ENCODE results near the gene PPM1B.
A peak's percentile ranks its signal among the peaks of the same experiment; 100 is the strongest.
"Not testable (repeated sequence)": the region's sequence is repeated elsewhere in the genome, so short reads cannot be mapped to it uniquely, and the experiment has no call there.

The PPM1B gene

GRCh38 chr2:44203542-44203941 lies 34.9 kb downstream of the PPM1B start:
- no peak for DNase-seq

GRCh38 chr2:44205169-44205568 lies 36.5 kb downstream of the PPM1B start:
- no peak for DNase-seq

DNA sequence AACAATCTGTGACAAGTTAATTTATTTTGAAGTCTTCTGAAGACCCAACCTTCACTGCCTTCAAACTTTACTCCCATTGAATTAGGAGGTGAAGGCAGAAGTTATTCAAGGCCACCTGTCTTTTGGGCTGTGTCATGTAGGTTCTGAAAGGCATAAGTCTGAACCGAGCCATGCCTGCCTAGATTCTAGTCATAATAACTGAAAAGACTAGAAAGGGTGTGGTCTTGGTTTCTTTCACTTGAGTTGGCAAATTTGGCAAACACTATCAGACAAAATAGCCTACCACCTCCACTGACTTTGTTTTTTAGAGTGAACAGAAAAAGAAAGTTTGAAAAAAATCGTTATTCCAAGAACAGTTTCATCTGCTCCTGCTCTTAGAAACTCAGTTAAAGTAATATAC lies 38.4 kb downstream of the PPM1B start:
- no peak for DNase-seq

- DNase-seq, result not testable (repeated sequence)
Observed at GRCh38 chr2:44207648-44208047, 39.0 kb downstream of the PPM1B start.

DNA sequence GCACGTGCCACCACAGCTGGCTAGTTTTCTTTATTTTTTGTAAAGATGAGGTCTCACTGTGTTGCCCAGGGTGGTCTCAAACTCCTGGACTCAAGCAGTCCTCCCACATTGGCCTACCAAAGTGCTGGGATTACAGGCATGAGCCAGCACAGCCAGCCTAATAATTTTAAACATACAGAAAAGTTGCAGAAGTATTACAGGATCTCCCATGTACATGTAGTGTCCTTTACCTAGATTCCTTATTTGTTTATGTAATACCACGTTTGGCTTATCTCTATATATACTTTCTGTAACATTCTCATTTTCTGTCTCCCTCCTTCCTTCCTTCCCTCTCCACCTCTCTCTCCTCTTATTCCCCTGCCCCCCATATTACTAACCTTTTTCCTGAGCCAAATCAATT lies 41.7 kb downstream of the PPM1B start:
- DNase-seq, result no peak

DNA sequence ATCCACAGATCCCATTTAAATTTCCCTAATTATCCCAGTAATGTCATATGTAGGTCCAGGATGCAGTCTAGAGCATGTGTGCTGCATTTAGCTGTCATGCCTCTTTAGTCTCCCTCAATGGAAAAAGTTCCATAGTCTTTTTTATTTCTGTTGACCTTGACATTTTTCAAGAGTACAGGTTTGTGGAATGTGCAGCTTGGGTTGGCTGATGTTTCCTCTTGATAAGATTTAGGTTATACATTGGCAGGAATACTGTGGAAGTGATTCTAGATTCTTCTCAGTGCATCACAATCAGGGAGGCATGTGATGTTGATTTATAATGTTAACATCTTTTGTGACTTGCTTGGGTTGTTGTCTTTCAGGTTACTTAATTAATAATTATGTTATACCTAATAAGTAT lies 42.5 kb downstream of the PPM1B start:
- no peak for DNase-seq

DNA sequence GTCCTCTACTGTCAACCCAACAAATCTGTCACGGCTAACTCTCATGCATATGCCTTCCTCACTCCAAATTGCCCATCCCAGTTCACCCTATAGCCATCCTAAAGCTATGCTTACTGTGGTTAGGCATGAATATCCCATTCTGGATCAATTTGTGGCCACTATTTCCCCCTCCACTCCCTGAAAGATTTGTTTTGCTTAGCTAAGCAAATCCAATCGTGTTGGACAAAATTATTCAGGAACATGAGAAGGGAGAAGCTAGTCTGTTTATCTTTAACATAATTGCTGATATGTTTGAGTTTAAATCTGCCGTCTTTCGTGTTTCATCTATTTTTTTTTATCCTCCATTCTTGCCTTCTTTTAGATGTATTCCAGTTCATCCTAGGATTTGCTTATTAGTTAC lies 43.6 kb downstream of the PPM1B start:
- no peak for DNase-seq

DNA sequence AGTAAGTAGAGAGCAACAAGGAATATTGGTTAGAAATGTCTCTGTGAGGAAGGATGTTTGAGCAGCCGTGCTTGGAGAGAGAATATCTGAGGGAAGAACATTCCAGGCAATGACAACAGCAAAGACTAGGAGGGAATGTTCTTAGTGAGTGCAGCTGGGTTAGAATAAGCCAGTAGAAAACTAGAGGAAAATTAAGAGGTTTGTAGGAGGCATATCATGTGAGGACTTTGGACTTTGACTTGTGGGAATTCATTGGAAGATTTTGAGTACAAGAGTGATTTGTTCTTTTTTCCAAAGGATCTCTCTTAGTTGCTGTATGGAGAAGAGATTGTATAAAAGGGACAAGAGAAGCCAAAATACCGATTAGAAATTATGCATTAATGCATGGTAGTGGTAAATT lies 47.2 kb downstream of the PPM1B start:
- no peak for DNase-seq

DNA sequence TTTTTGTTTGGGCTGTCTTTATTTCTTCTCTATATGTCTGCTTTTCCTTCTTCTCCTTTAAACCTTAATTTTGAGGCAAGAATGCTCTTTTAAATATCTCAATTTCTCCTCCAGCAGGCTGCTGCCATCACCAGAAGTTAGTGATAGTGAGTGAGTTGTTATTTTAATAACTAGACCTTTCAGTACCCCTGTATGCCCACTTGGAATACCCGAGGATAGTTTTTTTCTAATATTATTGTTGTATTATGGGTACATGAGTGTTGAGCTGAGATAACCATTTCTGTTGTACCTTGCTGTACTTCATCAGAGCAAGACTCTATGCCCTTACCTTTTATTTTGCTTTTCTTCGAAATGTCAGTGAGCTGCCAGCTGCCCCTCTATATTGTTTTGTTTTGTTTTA lies 50.1 kb downstream of the PPM1B start:
- no peak for DNase-seq

GRCh38 chr2:44226753-44227152 lies 58.1 kb downstream of the PPM1B start:
- DNase-seq, result no peak

- no peak for DNase-seq
Observed at GRCh38 chr2:44230378-44230777, 61.7 kb downstream of the PPM1B start.

DNA sequence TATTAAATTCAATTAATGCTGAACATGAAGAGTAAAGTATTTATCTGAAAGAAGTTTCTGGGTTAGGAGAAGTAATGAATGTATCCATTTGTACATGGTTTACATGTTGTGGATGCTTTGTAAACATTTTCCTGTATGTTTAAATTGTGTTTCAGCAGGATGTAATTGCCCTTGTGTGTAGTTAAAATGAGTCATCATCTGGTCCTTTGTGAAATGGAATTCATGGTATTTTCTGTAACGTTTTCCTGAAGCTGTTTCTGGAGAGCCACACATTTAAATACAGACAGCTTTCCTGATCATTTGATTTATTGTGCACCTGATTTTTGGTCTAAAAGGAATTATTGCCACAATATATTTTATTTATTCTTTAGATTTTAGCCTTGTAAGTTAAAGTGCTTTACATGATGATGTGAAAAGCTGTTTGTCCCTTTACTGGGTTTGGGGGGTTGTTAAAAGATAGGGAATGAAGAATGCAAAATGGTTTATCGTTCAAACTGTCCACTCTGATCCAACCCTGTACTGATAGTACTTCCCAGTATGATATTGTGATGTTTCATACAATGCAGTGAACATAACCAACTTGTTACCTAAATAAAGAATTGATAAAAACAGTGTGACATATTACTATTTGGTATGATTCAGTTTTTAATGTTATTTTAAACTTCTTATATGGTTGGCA lies 64.9 kb downstream of the PPM1B start:
- DNase-seq, result no peak

DNA sequence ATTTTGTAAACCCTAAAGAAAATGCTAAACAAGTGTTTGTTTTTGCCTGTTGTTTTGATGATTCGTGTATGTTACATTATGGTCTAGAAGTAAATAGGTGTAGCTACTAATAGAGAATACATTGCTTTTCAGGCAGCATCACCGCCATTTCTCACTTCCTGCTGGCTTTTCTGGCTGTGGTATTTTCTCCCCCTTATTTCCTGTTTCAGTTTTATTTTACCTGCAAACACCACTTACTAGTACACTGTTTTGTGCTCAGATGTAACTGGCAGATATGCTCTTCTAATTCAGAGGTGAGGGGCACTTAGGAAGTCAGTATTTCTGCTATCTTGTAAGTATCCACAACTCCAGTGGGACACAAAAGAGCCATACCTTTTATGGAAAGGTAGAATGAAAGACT lies 68.5 kb downstream of the PPM1B start:
- DNase-seq, result peak; percentile 59

DNA sequence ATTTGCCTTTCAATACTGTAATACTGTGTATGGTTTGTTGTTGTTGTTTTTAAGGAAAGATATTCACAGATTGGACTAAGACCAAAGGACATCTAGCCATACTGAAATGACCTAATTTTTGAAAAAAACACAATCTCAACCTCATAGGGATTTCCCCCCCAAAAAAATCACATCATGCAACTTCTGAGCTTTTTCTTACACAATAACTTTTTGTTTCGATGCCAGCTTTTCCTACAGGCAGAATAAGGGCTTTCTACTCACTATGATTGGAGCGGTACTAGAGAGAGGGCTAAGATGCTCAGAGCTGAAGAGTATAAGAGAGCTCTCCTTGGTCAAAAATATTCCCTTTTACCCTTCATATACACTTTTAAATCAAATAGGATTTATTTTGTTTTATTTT lies 74.2 kb downstream of the PPM1B start:
- no peak for DNase-seq

DNA sequence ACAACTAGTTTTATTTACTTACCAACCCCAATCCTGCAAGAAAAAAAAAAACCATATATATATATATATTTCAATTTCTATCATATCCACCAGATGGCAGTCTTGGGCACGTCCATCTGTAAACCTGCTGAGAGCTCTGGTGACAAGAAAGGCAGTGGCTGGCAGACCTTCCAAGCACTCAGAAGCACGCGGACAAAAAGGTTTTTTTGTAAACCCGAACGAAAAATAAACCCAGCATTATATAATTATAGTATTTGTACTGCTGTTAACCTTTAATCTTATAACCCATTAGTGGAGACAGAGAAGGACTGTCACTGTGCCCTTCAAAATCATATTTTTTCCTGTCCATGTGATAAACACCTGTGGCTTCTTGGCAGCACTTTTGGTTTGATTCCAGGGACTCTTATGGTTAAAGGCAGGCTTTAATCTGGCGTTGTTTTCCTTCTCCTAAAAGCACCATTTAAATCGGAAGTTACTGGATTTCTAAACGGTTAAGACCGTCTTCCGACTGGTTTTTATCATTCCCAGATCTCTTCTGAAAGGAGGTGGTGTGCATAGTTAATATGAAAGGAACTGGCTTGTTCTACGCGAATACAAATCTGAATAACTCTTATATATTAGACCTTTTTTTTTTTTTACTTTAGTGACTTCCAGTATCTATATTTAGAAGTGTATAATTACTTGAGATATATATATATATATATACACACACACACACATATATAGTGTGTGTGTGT lies 75.6 kb downstream of the PPM1B start:
- peak; percentile 74 for DNase-seq

GRCh38 chr2:44245083-44245861 lies 76.6 kb downstream of the PPM1B start:
- DNase-seq, result no peak

GRCh38 chr2:44246436-44246835 lies 77.8 kb downstream of the PPM1B start:
- DNase-seq, result no peak

DNA sequence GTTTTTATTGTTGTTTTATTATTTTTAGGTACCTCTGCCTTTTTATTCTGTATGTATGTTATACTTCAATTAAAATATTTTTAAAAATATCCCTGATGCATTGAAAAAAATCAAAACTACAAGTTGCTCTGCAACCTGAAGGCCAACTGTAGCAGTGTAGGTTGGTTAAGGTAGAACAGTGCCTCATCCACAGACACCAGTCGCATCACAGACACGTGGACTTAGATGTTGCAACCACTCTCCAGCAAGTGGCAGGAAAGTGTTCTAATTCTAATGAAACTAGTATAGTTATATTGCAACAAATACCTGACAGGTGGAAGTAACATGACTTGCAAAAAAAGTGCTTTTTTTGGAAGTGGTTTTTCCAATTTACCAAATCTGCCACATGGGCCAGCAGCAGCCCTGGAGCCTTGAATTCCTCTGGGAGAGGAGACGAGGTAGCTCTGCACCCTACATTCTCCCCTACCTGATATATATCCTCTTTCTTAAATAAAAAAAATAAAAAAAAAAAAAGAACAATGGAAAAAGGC lies 78.2 kb downstream of the PPM1B start:
- DNase-seq, result no peak

DNA sequence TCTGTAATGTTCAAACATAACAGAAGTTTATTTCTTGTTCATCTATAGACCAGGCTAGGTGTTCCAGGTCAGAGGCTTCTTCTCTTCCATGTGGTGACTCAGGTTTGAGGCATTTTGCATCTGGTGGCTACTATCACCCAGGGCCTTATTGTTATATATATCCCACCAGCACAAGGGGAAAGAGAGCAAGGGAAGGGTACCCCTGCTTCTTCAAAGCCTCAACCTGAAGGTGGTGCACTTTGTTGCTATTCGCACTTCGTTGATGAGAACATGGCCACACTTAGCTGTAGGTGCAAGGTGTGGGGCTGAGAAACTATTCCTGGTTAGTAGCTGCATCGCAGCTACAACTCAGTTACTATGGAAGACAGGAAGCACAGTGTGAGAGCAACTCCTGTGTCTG lies 79.2 kb downstream of the PPM1B start:
- no peak for DNase-seq

DNA sequence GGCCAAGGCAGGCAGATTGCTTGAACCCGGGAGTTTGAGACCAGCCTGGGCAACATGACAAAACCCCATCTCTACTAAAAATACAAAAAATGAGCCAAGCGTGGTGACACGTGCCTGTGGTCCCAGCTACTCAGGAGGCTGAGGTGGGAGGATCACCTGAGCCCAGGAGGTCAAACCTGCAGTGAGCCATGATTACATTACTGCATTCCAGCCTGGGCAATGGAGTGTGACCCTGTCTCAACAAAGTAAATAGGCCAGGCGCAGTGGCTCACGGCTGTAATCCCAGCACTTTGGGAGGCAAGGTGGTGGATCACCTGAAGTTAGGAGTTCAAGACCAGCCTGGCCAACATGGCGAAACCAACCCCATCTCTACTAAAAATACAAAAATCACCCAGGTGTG lies 80.6 kb downstream of the PPM1B start:
- DNase-seq, result not testable (repeated sequence)

DNA sequence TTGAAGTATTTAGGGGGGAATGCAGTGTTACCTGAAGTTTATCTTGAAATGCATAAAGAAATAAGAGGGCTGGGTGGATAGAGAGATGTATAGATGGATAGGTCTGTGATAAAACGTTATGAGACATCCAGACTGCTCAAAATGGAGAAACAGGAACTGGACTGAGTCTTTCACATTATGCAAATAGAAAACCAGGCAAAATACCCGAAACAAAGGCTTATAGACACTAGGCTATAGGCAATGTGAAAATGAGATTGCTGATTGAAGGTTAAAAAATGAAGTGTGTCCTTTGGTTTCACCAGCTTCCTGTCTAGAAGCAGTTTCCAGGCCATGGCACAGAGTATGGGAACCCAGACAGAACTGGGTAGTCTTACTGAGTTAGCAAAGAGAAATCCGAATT lies 81.7 kb downstream of the PPM1B start:
- no peak for DNase-seq

GRCh38 chr2:44254023-44254422 lies 85.3 kb downstream of the PPM1B start:
- DNase-seq, result no peak

DNA sequence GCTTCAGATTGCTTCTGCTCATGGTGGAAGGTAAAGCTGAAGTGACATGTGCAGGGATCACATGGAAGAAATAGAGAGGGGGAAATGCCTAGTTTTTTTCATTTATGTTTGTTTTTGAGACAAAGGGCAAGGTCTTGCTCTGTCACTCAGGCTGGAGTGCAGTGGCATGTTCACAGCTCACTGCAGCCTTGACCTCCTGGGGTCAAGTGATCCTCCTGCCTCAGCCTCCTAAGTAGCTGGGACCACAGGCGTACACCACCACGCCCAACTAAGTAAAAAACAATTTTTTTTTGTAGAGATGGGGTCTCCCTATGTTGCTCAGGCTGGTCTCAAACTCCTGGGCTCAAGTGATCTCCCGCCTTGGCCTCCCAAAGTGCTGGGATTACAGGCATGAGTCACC lies 87.0 kb downstream of the PPM1B start:
- not testable (repeated sequence) for DNase-seq

DNA sequence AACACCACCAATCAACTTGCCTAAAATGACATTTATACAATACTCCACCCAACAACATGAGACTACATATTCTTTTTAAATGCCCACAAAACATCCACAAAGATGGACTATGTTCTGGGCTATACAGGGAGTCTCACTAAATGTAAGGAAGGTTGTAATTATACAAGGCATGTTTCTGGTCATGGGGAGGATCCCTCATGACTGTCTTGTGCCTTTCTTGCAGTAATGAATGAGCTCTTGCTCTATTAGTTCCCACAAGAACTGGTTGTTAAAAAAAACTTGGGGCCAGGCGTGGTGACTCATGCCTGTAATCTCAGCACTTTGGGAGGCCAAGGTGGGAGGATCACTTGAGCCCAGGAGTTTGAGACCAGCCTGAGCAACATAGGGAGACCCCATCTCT lies 89.1 kb downstream of the PPM1B start:
- DNase-seq, result not testable (repeated sequence)

All from CD4-positive, alpha-beta T cell treated with Interleukin-21 for 1 hour (primary cell).